Psoas muscle (tissue), 8 donors: ENCODE results near the gene PDLIM1. TPM values are rescaled to one million over a fixed set of nuclear protein-coding genes. Genes with fewer than 3 reads are reported as not detected.

ENCODE experiments used
- ATAC-seq, 4 donors: fragments of 200-7000 bp; cut with Tn5 transposase; one replicate each; pipeline ENCODE4 v1.9.1; 2020; ENCODE audit warnings: moderate library complexity in 3 of 4, mild to moderate bottlenecking in 2 of 4
- DNase-seq, 2 donors: peaks; one replicate each; pipeline ENCODE4 v3.0.0-alpha.2; 2020
- H3K27ac ChIP-seq: fragments of 200-600 bp; one replicate; pipeline ENCODE4 v1.8.0; 2022
- H3K27me3 ChIP-seq, 3 donors: fragments of 200-600 bp in 1 of 3; one replicate each; pipeline versions ENCODE4 v1.6.1 to v1.8.0; 2013 to 2022; ENCODE audit warnings: low read length in 2 of 3, mild to moderate bottlenecking in 2 of 3, moderate library complexity in 1 of 3; ENCODE audit not compliant: insufficient read depth in 3 of 3
- H3K36me3 ChIP-seq, 2 donors: fragments of 200-600 bp in 1 of 2; one replicate each; pipeline versions ENCODE4 v1.6.1 to v1.8.0; 2013 to 2022; ENCODE audit warnings: low read depth in 1 of 2, mild to moderate bottlenecking in 1 of 2, moderate library complexity in 1 of 2; ENCODE audit not compliant: insufficient read depth in 1 of 2
- H3K4me1 ChIP-seq: fragments of 200-600 bp; one replicate; pipeline ENCODE4 v1.8.0; 2022
- H3K4me3 ChIP-seq: fragments of 200-600 bp; one replicate; pipeline ENCODE4 v1.8.0; 2022; ENCODE audit warnings: mild to moderate bottlenecking
- H3K9me3 ChIP-seq: fragments of 200-600 bp; one replicate; pipeline ENCODE4 v1.8.0; 2022
- CTCF ChIP-seq: fragments of 200-600 bp; IDR thresholded peaks from one replicate; pipeline ENCODE4 v1.8.0; 2022; ENCODE audit warnings: antibody characterized with exemption
- WGBS, 3 donors: extraction: QIAGEN DNeasy Blood & Tissue Kit; methylation state at CpG; one replicate each; pipeline versions ENCODE4 v1.1.6 to v1.1.7; 2013; 5-methylcytosine and 5-hydroxymethylcytosine counted together
- intact Hi-C, 2 donors: fragments of 100-400 bp; cut with DNase I; formaldehyde crosslinking; loops; one replicate each; pipeline versions ENCODE4 v1.11.0 to v1.14.2; 2022
- polyA plus RNA-seq, 3 donors: library from polyadenylated mRNA; stranded (reverse); fragments of 200-250 nt; gene quantifications; one replicate each; pipeline ENCODE4 v1.2.3, GENCODE V29; 2013
- total RNA-seq, 4 donors: library from RNA; stranded (reverse); fragmentation: NEBNext Ultra II Directional in 2 of 4; extraction: Animal tissue kit (Norgen Biotek cat#: 25700) in 2 of 4; gene quantifications; one replicate each; pipeline versions ENCODE4 v1.2.1 to v1.2.4, GENCODE V29; 2021 to 2023
- donor health status: healthy with polysubstance abuse.
- donor health status: DM: no; HTN: no; CAD: no; lungs with moderate emphysema.
- donor health status: Bipolar disorder and iron deficiency.
- donor health status: healthy.
- donor health status: DM: yes; HTN: yes; CAD: no.
- donor health status: DM: no; HTN: no; CAD: no.
- donor health status: DM: no; HTN: no; CAD: no.
- donor health status: DM: yes; HTN: yes; CAD: no.

PDLIM1 gene
- total and polyA plus RNA-seq, 7 donors: 97.3 to 504 (median 325) TPM

GRCh38 chr10:95306318-95306650 lies 15.5 kb upstream of the PDLIM1 start:
- peaks cover 20% of the 10 kb centered on the region for H3K4me1 ChIP-seq
- H3K27ac ChIP-seq: no peak overlapping the region
- H3K27me3 ChIP-seq: no peaks in the 10 kb centered on the region
- no peak for ATAC-seq
- H3K36me3 ChIP-seq: no peaks in the 10 kb centered on the region
- DNase-seq: no peak
- 69 to 76% (median 74%) methylated on average over 3 of the region's 3 CpGs for WGBS, 3 donors
- intact Hi-C loops: no loop called here
- no peaks in the 10 kb centered on the region for H3K9me3 ChIP-seq
- no peak for TF ChIP-seq CTCF
- no peak overlapping the region for H3K4me3 ChIP-seq

- intact Hi-C loops: no loop called here
- Histone ChIP-seq H3K27ac (no peak overlapping the region), H3K27me3 (no peaks in the 10 kb centered on the region), H3K4me3 (no peak overlapping the region), H3K4me1 (peaks cover 20% of the 10 kb centered on the region), H3K9me3 (no peaks in the 10 kb centered on the region), H3K36me3 (no peaks in the 10 kb centered on the region)
- ATAC-seq (no peak), DNase-seq (no peak)
- TF ChIP-seq CTCF: no peak
- WGBS, 3 donors: 56 to 60% (median 58%) methylated on average over 10 of the region's 10 CpGs
Measured at GRCh38 chr10:95305606-95306317, 15.0 kb upstream of the PDLIM1 start.

- Histone ChIP-seq H3K4me3 (no peak overlapping the region), H3K27me3 (no peaks in the 10 kb centered on the region), H3K27ac (no peak overlapping the region), H3K36me3 (no peaks in the 10 kb centered on the region), H3K9me3 (no peaks in the 10 kb centered on the region), H3K4me1 (peaks cover 19% of the 10 kb centered on the region)
- intact Hi-C loops: no loop called here
- ATAC-seq: no peak
- WGBS, 3 donors: 81 to 93% (median 82%) methylated on average over 2 of the region's 2 CpGs
- TF ChIP-seq CTCF: no peak
- DNase-seq: no peak
Measured at GRCh38 chr10:95304976-95305375, 14.2 kb upstream of the PDLIM1 start.

GRCh38 chr10:95304463-95304862 lies 13.7 kb upstream of the PDLIM1 start:
- DNase-seq (no peak), ATAC-seq (no peak)
- 57 to 65% (median 62%) methylated on average over 4 of the region's 4 CpGs for WGBS, 3 donors
- no peaks in the 10 kb centered on the region for H3K9me3 ChIP-seq
- intact Hi-C loops: no loop called here
- H3K27ac ChIP-seq: no peak overlapping the region
- peaks cover 14% of the 10 kb centered on the region for H3K4me1 ChIP-seq
- no peak overlapping the region for H3K4me3 ChIP-seq
- no peaks in the 10 kb centered on the region for H3K27me3 ChIP-seq
- no peak for TF ChIP-seq CTCF
- no peaks in the 10 kb centered on the region for H3K36me3 ChIP-seq

GRCh38 chr10:95303950-95304349 lies 13.1 kb upstream of the PDLIM1 start:
- Histone ChIP-seq H3K27ac (no peak overlapping the region), H3K9me3 (no peaks in the 10 kb centered on the region), H3K4me3 (no peak overlapping the region), H3K36me3 (no peaks in the 10 kb centered on the region), H3K27me3 (no peaks in the 10 kb centered on the region), H3K4me1 (peaks cover 9% of the 10 kb centered on the region)
- DNase-seq (no peak), ATAC-seq (no peak)
- TF ChIP-seq CTCF: no peak
- 94 to 97% (median 96%) methylated on average over 1 of the region's 1 CpG for WGBS, 3 donors
- intact Hi-C loops: no loop called here
